ENCODE data around the gene SH3RF1. TPM values are rescaled to one million over a fixed set of nuclear protein-coding genes. Genes with fewer than 3 reads are reported as not detected.

SH3RF1 gene
- total RNA-seq, 1 experiment from 2014 or later, result 4.2 TPM

- Histone ChIP-seq H3K36me3 (peaks cover 10% of the 10 kb centered on the region), H3K4me3 (no peak overlapping the region), H3K9me3 (no peaks in the 10 kb centered on the region), H3K27me3 (no peaks in the 10 kb centered on the region)
- no peak for DNase-seq
These were observed 166.8 kb downstream of the SH3RF1 start for GRCh38 chr4:169103966-169104412.

GRCh38 chr4:169102026-169102425 is 168.7 kb downstream of the SH3RF1 start:
- Histone ChIP-seq H3K27me3 (no peaks in the 10 kb centered on the region), H3K9me3 (no peaks in the 10 kb centered on the region), H3K4me3 (no peak overlapping the region), H3K36me3 (peaks cover 25% of the 10 kb centered on the region)
- no peak for DNase-seq

- DNase-seq, result no peak
- Histone ChIP-seq H3K4me3 (no peak overlapping the region), H3K9me3 (no peaks in the 10 kb centered on the region), H3K27me3 (no peaks in the 10 kb centered on the region), H3K36me3 (peaks cover 32% of the 10 kb centered on the region)
These were observed 170.1 kb downstream of the SH3RF1 start for GRCh38 chr4:169100670-169101101.

- Histone ChIP-seq H3K27me3 (no peaks in the 10 kb centered on the region), H3K36me3 (peaks cover 34% of the 10 kb centered on the region), H3K9me3 (no peaks in the 10 kb centered on the region), H3K4me3 (no peak overlapping the region)
- peak; percentile 32 for DNase-seq
These were observed 171.0 kb downstream of the SH3RF1 start for GRCh38 chr4:169099771-169100180.

GRCh38 chr4:169098969-169099690 is 171.6 kb downstream of the SH3RF1 start:
- no peaks in the 10 kb centered on the region for H3K9me3 ChIP-seq
- no peak overlapping the region for H3K4me3 ChIP-seq
- H3K27me3 ChIP-seq, result no peaks in the 10 kb centered on the region
- DNase-seq, result no peak
- peaks cover 38% of the 10 kb centered on the region for H3K36me3 ChIP-seq

GRCh38 chr4:169098532-169098931 is 172.2 kb downstream of the SH3RF1 start:
- Histone ChIP-seq H3K27me3 (no peaks in the 10 kb centered on the region), H3K36me3 (peaks cover 44% of the 10 kb centered on the region), H3K4me3 (no peak overlapping the region), H3K9me3 (no peaks in the 10 kb centered on the region)
- no peak for DNase-seq

GRCh38 chr4:169098054-169098497 is 172.7 kb downstream of the SH3RF1 start:
- H3K4me3 ChIP-seq, result no peak overlapping the region
- DNase-seq, result no peak

GRCh38 chr4:169096221-169096620 is 174.5 kb downstream of the SH3RF1 start:
- DNase-seq, result no peak
- Histone ChIP-seq H3K4me3 (no peak overlapping the region), H3K36me3 (peaks cover 55% of the 10 kb centered on the region), H3K27me3 (no peaks in the 10 kb centered on the region), H3K9me3 (no peaks in the 10 kb centered on the region)

More at GRCh38 chr4:169098054-169098497, 172.7 kb downstream of the SH3RF1 start:
- peaks cover 49% of the 10 kb centered on the region for H3K36me3 ChIP-seq
- no peaks in the 10 kb centered on the region for H3K9me3 ChIP-seq
- H3K27me3 ChIP-seq, result no peaks in the 10 kb centered on the region

GRCh38 chr4:169094656-169095231 is 176.0 kb downstream of the SH3RF1 start:
- Histone ChIP-seq H3K9me3 (peaks cover 2% of the 10 kb centered on the region; the same call in 1 of the 2 replicates), H3K27me3 (no peaks in the 10 kb centered on the region), H3K4me3 (no peak overlapping the region), H3K36me3 (peaks cover 51% of the 10 kb centered on the region)
- no peak for DNase-seq

- no peak for DNase-seq
- Histone ChIP-seq H3K36me3 (peaks cover 40% of the 10 kb centered on the region), H3K4me3 (no peak overlapping the region), H3K27me3 (no peaks in the 10 kb centered on the region), H3K9me3 (peaks cover 2% of the 10 kb centered on the region; the same call in 1 of the 2 replicates)
These were observed 177.8 kb downstream of the SH3RF1 start for GRCh38 chr4:169092889-169093522.

- DNase-seq, result no peak
- Histone ChIP-seq H3K4me3 (no peak overlapping the region), H3K9me3 (peaks cover 2% of the 10 kb centered on the region; the same call in 1 of the 2 replicates), H3K36me3 (peaks cover 23% of the 10 kb centered on the region), H3K27me3 (no peaks in the 10 kb centered on the region)
These were observed 180.1 kb downstream of the SH3RF1 start for GRCh38 chr4:169090484-169091215.

GRCh38 chr4:169089004-169089403 is 181.8 kb downstream of the SH3RF1 start:
- Histone ChIP-seq H3K36me3 (peaks cover 16% of the 10 kb centered on the region), H3K4me3 (no peak overlapping the region), H3K27me3 (no peaks in the 10 kb centered on the region), H3K9me3 (peaks cover 2% of the 10 kb centered on the region; the same call in 1 of the 2 replicates)
- DNase-seq, result no peak

- Histone ChIP-seq H3K36me3 (no peaks in the 10 kb centered on the region; the same call in 1 of the 2 replicates), H3K4me3 (no peak overlapping the region), H3K9me3 (no peaks in the 10 kb centered on the region), H3K27me3 (no peaks in the 10 kb centered on the region)
- no peak for DNase-seq
These were observed 185.8 kb downstream of the SH3RF1 start for GRCh38 chr4:169084954-169085353.

- no peaks in the 10 kb centered on the region for H3K36me3 ChIP-seq
- DNase-seq, result no peak
- H3K9me3 ChIP-seq, result no peaks in the 10 kb centered on the region
These were observed 189.8 kb downstream of the SH3RF1 start for GRCh38 chr4:169080981-169081380.

GRCh38 chr4:169079942-169080827 is 190.6 kb downstream of the SH3RF1 start:
- no peak for DNase-seq
- no peaks in the 10 kb centered on the region for H3K36me3 ChIP-seq
- H3K9me3 ChIP-seq, result no peaks in the 10 kb centered on the region
- no peak overlapping the region for H3K4me3 ChIP-seq
- H3K27me3 ChIP-seq, result no peaks in the 10 kb centered on the region

More at GRCh38 chr4:169080981-169081380, 189.8 kb downstream of the SH3RF1 start:
- Histone ChIP-seq H3K27me3 (no peaks in the 10 kb centered on the region), H3K4me3 (no peak overlapping the region)

- no peaks in the 10 kb centered on the region for H3K9me3 ChIP-seq
- no peaks in the 10 kb centered on the region for H3K36me3 ChIP-seq
- no peaks in the 10 kb centered on the region for H3K27me3 ChIP-seq
- no peak overlapping the region for H3K4me3 ChIP-seq
- no peak for DNase-seq
These were observed 196.6 kb downstream of the SH3RF1 start for GRCh38 chr4:169074117-169074516.
